DLD1 (cell line): Measurements from ENCODE around the gene GPHB5.

Experiments used
- in situ Hi-C: cut with HindIII; loops from 2 replicates; pipeline ENCODE4 v1.10.0; 2017; ENCODE audit warnings: low sequenced_read_pairs

GPHB5 gene

GRCh38 chr14:63267171-63267570, 51.6 kb downstream of the GPHB5 start:
- in situ Hi-C loops: no loop called here

GRCh38 chr14:63266106-63266505, 52.6 kb downstream of the GPHB5 start:
- in situ Hi-C loops: no loop called here
